ENCODE data around the gene CGB1.

Gene CGB1

DNA sequence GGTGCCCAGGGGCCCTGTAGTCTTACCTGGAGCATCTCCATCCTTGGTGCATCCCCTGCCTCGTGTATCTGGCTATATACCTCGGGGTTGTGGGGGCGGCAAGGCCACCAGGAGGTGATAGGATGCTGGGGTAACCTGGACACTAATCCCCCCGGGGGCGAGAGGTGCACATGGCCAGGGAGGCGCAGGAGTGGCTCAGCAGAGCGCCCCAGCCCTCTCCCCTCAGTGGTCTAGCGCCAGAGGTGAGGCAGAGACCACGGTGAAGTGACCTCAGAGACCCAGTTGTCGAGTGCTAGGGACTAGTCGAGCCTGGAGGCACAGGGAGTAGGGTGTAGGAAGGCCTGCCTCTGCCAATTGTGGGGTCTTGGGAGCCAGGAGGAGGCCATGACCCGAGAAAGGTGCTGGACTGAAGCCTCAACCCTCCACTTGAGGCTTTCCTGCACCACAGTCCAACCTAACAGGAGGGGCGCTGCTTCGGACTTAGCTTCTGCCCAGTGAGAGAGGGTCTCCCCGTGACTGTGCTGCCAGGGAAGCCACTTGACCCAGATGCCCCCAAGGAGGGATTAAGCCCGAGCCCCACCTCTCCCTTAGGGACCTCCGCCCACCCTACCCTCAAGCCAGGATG lies 19.5 kb downstream of the CGB1 start, which contains the start of gene LHB:
Gene LHB, minus strand, starts transcription at position 51 of the 625 bp plus-strand sequence. Its CDS starts 10 bp downstream, at position 41.
- TF ChIP-seq, protein P1, sequence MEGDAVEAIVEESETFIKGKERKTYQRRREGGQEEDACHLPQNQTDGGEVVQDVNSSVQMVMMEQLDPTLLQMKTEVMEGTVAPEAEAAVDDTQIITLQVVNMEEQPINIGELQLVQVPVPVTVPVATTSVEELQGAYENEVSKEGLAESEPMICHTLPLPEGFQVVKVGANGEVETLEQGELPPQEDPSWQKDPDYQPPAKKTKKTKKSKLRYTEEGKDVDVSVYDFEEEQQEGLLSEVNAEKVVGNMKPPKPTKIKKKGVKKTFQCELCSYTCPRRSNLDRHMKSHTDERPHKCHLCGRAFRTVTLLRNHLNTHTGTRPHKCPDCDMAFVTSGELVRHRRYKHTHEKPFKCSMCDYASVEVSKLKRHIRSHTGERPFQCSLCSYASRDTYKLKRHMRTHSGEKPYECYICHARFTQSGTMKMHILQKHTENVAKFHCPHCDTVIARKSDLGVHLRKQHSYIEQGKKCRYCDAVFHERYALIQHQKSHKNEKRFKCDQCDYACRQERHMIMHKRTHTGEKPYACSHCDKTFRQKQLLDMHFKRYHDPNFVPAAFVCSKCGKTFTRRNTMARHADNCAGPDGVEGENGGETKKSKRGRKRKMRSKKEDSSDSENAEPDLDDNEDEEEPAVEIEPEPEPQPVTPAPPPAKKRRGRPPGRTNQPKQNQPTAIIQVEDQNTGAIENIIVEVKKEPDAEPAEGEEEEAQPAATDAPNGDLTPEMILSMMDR (IDR thresholded peaks at IDR 0.05; ENCODE audit: extremely low read depth, insufficient read depth, missing control alignments) = no peak

DNA sequence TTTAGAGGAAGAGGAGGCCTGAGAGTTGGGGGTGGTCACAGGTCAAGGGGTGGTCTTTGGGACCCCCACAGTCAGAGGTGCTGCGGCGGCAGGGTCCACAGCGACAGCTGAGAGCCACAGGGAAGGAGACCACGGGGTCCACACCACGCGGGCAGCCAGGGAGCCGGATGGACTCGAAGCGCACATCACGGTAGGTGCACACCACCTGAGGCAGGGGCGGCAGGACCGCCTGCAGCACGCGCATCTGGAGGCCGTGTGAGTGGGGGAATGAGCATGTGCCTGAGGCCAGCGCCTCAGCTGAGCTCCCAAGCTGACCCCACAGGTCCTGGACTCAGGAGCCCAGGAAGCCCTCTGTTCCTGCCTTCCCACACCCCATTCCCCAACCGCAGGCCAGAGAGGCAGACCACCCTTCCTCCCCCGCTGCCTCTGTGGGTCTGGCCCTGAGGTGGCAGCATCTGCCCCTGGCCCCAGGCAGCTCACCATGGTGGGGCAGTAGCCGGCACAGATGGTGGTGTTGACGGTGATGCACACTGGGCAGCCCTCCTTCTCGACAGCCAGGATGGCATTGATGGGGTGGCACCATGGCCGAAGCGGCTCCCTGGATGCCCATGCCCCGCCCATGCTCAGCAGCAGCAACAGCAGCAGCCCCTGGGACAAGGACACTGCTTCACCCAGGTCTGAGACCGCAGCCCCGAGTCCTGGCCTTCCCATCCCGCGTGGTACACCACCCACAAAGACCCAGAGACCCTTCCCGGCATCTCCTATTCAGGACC lies 20.4 kb downstream of the CGB1 start:
- DNase-seq (ENCODE audit: low spot score) = no peak
- in situ Hi-C loops (cut with MboI; ENCODE audit: low pct_unique_long_range_greater_than_20kb, low sequenced_read_pairs, unreplicated experiment) = no loop called here
- TF ChIP-seq, protein P1 (IDR thresholded peaks at IDR 0.05; ENCODE audit: extremely low read depth, insufficient read depth, missing control alignments) = no peak

More for the DNA sequence above, 19.5 kb downstream of the CGB1 start, which contains the start of gene LHB:
- in situ Hi-C loops (cut with MboI; ENCODE audit: low pct_unique_long_range_greater_than_20kb, low sequenced_read_pairs, unreplicated experiment) = no loop called here
- no peak for DNase-seq (ENCODE audit: low spot score)

DNA sequence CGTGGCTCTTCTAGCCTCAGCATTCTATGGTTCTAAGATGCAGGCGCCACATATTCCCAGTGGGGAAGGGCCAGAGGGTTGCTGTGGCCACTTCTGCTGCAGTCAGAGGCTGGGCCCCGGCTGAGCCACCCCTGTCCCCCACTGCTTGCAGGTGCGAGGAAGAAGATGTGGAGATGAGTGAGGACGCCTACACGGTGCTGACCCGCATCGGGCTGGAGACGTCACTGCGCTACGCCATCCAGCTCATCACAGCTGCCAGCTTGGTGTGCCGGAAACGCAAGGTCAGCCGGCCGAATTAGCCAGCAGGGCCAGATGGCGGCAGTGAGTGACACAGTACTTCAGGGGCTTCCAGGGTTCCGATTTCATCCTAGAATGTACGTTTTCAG lies 21.8 kb downstream of the CGB1 start:
- peak; percentile 8 for DNase-seq (ENCODE audit: low spot score)
- in situ Hi-C loops (cut with MboI; ENCODE audit: low pct_unique_long_range_greater_than_20kb, low sequenced_read_pairs, unreplicated experiment) = no loop called here
- TF ChIP-seq, protein P1 (IDR thresholded peaks at IDR 0.05; ENCODE audit: extremely low read depth, insufficient read depth, missing control alignments) = no peak

DNA sequence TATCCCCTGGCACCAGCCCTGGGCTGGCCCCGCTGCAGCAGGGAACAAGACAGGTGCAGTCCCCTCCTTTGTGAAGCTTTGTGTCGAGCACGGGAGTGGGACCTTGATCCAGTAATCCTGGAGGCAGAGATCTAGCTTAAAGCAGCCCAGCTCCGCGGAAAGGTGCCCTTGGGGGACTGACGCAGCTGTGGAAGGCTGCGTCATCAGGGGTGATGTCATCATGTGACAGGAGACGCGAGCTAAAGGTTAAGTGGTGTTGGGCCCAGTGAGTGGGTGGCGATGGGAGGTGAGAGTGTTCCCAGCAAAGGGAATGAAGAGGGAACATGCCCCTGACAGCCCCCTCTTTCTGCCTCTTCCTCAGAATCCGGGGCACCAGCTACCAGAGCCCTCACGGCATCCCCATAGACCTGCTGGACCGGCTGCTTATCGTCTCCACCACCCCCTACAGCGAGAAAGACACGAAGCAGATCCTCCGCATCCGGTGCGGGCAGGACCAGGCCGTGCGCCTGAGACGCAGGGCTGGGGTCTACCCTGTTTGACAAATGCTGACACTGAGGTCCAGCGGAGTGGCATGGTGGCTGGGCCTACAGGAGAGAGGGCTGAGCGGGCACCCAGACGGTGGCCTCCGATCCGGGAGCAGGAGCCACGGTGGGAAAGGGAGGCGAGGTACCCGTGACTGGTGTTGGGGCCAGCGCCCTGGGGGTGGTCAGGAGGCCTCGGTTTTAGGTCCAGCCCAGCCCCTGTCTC lies 22.4 kb downstream of the CGB1 start:
- in situ Hi-C loops (cut with MboI; ENCODE audit: low pct_unique_long_range_greater_than_20kb, low sequenced_read_pairs, unreplicated experiment) = no loop called here
- TF ChIP-seq, protein P1 (IDR thresholded peaks at IDR 0.05; ENCODE audit: extremely low read depth, insufficient read depth, missing control alignments) = no peak
- DNase-seq (ENCODE audit: low spot score) = no peak

DNA sequence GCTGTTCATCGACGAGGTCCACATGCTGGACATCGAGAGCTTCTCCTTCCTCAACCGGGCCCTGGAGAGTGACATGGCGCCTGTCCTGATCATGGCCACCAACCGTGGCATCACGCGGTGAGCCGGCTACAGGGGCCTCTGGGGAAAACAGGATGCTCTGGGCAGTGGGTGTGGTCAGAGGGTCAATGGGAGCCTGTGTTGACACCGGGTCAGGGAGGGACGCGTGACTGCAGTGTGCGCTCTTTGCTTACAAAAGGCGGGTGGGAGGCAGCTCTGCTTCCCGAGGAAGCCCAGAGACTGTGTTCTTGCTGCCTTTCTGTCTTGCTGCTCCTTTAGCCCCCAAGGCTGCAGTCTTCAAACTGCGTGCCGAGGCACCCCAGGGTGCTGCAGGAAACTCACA lies 25.5 kb downstream of the CGB1 start:
- no peak for DNase-seq (ENCODE audit: low spot score)
- in situ Hi-C loops (cut with MboI; ENCODE audit: low pct_unique_long_range_greater_than_20kb, low sequenced_read_pairs, unreplicated experiment) = no loop called here
- TF ChIP-seq, protein P1 (IDR thresholded peaks at IDR 0.05; ENCODE audit: extremely low read depth, insufficient read depth, missing control alignments) = no peak

DNA sequence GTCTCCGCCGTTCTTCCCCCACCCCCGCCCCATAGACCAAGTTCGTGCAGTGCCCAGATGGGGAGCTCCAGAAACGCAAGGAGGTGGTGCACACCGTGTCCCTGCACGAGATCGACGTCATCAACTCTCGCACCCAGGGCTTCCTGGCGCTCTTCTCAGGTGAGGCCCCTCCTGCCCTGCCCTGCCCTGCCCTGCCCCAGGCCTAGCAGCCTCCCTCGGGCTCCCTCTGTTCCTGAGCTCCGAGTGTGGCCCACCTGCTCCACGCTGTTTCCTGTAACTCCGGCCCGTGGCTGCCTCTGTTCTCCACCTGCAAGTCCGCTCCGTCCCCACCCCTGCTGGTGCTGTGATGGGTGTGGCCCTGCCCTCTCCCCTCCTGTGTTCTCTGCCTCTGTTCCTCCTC lies 26.2 kb downstream of the CGB1 start:
- no peak for DNase-seq (ENCODE audit: low spot score)
- in situ Hi-C loops (cut with MboI; ENCODE audit: low pct_unique_long_range_greater_than_20kb, low sequenced_read_pairs, unreplicated experiment) = no loop called here
- TF ChIP-seq, protein P1 (IDR thresholded peaks at IDR 0.05; ENCODE audit: extremely low read depth, insufficient read depth, missing control alignments) = no peak
